Measurements from ENCODE around the gene PTTG1IP2. TPM values are rescaled to one million over a fixed set of nuclear protein-coding genes. Genes with fewer than 3 reads are reported as not detected.

PTTG1IP2 gene
- total RNA-seq, 6 donors from 2014 or later = not detected

DNA sequence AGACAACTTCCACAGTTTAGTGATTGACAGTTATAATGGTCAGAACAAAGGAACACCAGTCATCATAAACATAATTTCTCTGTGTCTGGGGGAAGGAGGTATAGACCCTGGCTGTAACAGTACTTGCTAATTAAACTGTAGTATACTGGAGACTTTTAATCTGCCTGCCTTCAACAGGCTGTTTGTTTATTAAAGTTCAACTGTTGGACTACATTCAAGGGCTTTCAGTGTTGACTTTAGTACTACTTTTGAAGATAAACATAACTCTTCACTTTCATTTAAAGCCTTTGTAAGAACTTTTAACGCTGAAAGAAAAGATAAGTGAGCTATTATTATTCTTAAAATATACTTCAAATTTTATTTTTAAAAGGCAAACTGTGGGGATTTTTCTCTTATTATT lies 15.5 kb upstream of the PTTG1IP2 start:
- DNase-seq (no peak), ATAC-seq (ENCODE audit: low FRiP score in 2 of 2) (no peak)
- Histone ChIP-seq H3K9me3 (no peaks in the 10 kb centered on the region), H3K27me3 (no peaks in the 10 kb centered on the region), H3K36me3 (no peaks in the 10 kb centered on the region), H3K4me3 (no peak overlapping the region), H3K27ac (no peak overlapping the region), H3K4me1 (peaks cover 3 to 10% (median 8%) of the 10 kb centered on the region in 4 donors)
- TF ChIP-seq, protein P1, sequence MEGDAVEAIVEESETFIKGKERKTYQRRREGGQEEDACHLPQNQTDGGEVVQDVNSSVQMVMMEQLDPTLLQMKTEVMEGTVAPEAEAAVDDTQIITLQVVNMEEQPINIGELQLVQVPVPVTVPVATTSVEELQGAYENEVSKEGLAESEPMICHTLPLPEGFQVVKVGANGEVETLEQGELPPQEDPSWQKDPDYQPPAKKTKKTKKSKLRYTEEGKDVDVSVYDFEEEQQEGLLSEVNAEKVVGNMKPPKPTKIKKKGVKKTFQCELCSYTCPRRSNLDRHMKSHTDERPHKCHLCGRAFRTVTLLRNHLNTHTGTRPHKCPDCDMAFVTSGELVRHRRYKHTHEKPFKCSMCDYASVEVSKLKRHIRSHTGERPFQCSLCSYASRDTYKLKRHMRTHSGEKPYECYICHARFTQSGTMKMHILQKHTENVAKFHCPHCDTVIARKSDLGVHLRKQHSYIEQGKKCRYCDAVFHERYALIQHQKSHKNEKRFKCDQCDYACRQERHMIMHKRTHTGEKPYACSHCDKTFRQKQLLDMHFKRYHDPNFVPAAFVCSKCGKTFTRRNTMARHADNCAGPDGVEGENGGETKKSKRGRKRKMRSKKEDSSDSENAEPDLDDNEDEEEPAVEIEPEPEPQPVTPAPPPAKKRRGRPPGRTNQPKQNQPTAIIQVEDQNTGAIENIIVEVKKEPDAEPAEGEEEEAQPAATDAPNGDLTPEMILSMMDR (IDR thresholded peaks at IDR 0.05) = no peak
- TF ChIP-seq EP300 (IDR thresholded peaks at IDR 0.05) = no peak
- no peak for TF ChIP-seq POLR2A (IDR thresholded peaks at IDR 0.05)
- no peak for TF ChIP-seq POLR2AphosphoS5 (IDR thresholded peaks at IDR 0.05)
- 26% methylated on average over 1 of the region's 1 CpG for WGBS, 2 donors

DNA sequence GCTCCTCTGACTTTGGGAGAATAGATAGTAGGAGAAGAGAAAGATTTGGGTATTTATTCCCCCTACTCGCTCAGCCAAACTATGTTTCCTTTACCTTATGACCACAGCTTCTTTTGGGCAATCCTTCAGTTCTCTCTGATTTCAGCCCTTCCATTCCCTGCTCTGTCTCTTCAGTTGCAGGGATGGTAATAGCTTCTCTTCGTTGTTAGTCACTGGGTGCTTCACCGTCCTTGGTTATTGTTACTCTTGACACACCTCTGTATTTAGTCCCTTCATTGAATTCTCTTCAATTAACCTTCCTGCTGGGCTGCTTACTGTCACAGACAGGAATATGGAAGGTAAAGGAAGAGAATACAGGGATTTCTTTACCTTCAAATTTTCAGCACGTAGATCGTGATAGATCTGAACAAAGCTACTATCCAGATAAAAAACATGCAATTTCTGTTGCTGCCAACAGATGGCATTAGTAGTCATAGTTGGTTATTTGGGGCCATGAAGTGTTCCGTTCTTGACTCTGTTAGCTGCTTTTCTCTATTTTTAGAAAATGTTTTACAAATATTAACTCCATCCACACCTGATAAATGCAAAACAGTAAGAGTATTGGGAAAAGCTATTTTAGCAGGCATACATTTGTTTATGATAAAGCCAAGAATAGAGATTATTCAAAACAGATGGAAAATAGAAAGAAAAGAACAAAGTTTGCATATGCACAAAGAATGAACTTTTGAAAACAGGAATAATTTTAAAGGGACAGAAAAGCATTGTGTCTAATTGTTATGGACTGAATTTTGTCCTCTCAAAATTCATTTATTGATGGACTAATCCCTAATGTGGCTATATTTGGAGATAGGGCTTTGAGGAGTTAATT lies 14.0 kb upstream of the PTTG1IP2 start:
- ATAC-seq (ENCODE audit: low FRiP score in 2 of 2) = peak in 1 of 2 donors; percentile 88
- H3K9me3 ChIP-seq = no peaks in the 10 kb centered on the region
- H3K36me3 ChIP-seq = no peaks in the 10 kb centered on the region
- peak overlapping the region in 1 of 4 donors; percentile 21 for H3K4me3 ChIP-seq
- WGBS, 2 donors = 37 to 38% methylated on average over 6 of the region's 6 CpGs
- no peak overlapping the region for H3K27ac ChIP-seq
- TF ChIP-seq EP300 (IDR thresholded peaks at IDR 0.05) (no peak), POLR2AphosphoS5 (IDR thresholded peaks at IDR 0.05) (no peak)
- TF ChIP-seq, protein P1 (IDR thresholded peaks at IDR 0.05) = peak; percentile 55 to 69 (median 60)
- no peaks in the 10 kb centered on the region for H3K27me3 ChIP-seq
- peaks cover 3 to 10% (median 8%) of the 10 kb centered on the region in 4 donors for H3K4me1 ChIP-seq
- DNase-seq = no peak

DNA sequence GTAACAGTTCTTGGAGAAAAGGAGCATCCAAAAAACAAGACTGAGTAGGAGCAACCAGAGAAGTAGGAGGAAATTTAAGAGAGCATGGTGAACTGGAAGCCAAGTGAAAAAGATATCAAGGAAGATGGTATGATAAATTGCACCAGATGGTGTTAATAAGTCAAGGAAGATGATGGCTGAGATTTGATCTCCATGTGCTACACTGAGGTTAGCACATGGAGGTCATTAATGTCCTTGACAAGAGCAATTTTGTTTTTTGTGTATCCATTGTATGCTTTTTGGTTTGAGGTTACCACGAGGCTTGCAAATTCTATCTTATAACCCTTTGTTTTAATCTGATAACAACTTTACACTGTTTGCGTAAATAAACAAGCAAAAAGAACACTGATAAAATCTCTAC lies 11.3 kb upstream of the PTTG1IP2 start:
- H3K36me3 ChIP-seq = no peaks in the 10 kb centered on the region
- DNase-seq (no peak), ATAC-seq (ENCODE audit: low FRiP score in 2 of 2) (no peak)
- no peaks in the 10 kb centered on the region for H3K9me3 ChIP-seq
- TF ChIP-seq POLR2AphosphoS5 (IDR thresholded peaks at IDR 0.05) = no peak
- TF ChIP-seq POLR2A (IDR thresholded peaks at IDR 0.05) = no peak
- TF ChIP-seq, protein P1 (IDR thresholded peaks at IDR 0.05) = no peak
- no peak for TF ChIP-seq EP300 (IDR thresholded peaks at IDR 0.05)
- peaks cover 3 to 14% (median 10%) of the 10 kb centered on the region in 4 donors for H3K4me1 ChIP-seq
- no peak overlapping the region for H3K4me3 ChIP-seq
- H3K27ac ChIP-seq = no peak overlapping the region
- no peaks in the 10 kb centered on the region for H3K27me3 ChIP-seq
- 64 to 73% methylated on average over 2 of the region's 2 CpGs for WGBS, 2 donors

DNA sequence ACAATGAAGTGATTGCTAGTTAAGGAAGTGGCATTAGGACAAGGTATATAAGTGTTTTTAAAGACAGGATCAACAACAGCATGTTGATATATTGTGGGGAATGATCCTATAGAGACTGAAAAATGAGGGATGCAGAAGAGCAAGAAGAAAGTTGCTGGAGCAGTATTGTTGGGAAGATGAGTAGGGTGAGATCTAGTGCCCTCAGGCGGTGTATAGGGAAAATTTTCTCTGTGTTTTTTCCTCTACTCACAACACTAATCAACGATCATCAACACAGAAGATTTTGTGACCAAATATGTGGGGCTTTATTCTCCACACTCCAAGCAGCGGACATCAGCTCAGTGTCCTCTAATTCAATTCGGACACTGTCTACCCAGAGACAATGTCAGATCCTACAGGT lies 9.6 kb upstream of the PTTG1IP2 start:
- no peak for TF ChIP-seq POLR2A (IDR thresholded peaks at IDR 0.05)
- Histone ChIP-seq H3K4me1 (peaks cover 3 to 24% (median 10%) of the 10 kb centered on the region in 4 donors), H3K27me3 (no peaks in the 10 kb centered on the region), H3K4me3 (no peak overlapping the region), H3K9me3 (peaks cover 0 to 7% (median 3%) of the 10 kb centered on the region in 4 donors), H3K36me3 (no peaks in the 10 kb centered on the region), H3K27ac (no peak overlapping the region)
- WGBS, 2 donors = 83 to 85% methylated on average over 4 of the region's 4 CpGs
- ATAC-seq (ENCODE audit: low FRiP score in 2 of 2) = no peak
- DNase-seq = no peak

DNA sequence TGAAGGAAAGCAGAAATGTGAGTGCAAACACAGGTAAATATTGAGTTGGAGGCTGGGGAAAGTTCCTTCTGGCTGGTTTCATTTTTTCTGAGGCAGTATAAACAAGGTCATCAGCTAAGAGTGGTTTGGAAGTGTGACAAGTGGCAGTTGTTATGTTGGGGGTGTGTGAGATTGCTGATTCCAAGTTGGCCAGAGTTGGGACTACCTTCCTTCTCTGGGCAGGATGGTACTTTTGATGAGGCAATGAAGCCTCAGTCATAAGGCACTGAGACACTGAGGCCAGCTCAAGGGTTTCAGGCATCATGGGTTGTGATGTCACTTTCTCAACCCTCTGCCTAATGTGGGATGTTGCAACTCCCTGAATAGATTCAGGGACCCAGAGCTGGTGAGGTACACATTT lies 8.2 kb upstream of the PTTG1IP2 start:
- DNase-seq = peak in 1 of 2 donors; percentile 34
- peak in 1 of 2 donors; percentile 37 for ATAC-seq (ENCODE audit: low FRiP score in 2 of 2)
- no peaks in the 10 kb centered on the region for H3K36me3 ChIP-seq
- no peak overlapping the region for H3K27ac ChIP-seq
- H3K4me3 ChIP-seq = no peak overlapping the region
- peaks cover 0 to 14% (median 2%) of the 10 kb centered on the region in 4 donors for H3K4me1 ChIP-seq
- peaks cover 0 to 7% (median 3%) of the 10 kb centered on the region in 4 donors for H3K9me3 ChIP-seq
- no peaks in the 10 kb centered on the region for H3K27me3 ChIP-seq
- TF ChIP-seq POLR2AphosphoS5 (IDR thresholded peaks at IDR 0.05) (peak in 1 of 2 donors; percentile 21), POLR2A (IDR thresholded peaks at IDR 0.05) (no peak), EP300 (IDR thresholded peaks at IDR 0.05) (peak in 1 of 4 donors; percentile 53)
